PC-9 (cell line): ENCODE data around the gene LAMB1. TPM values are rescaled to one million over a fixed set of nuclear protein-coding genes. Genes with fewer than 3 reads are reported as not detected.

ENCODE experiments used
- BruUV-seq: library from RNA; stranded (reverse); fragments of 400-500 nt; replicated peaks from 2 replicates; lab custom pipeline; 2021; lab: Mats Ljungman, UMichigan
- CTCF ChIA-PET: fragments of 300-600 bp; sonication (Branson Sonifier 250); formaldehyde crosslinking; loops from one replicate; lab custom pipeline; 2022; ENCODE audit warnings: antibody characterized with exemption; lab: Charles Lee
- POLR2A ChIA-PET: fragments of 300-600 bp; sonication (Branson Sonifier 250); formaldehyde crosslinking; loops from one replicate; lab custom pipeline; 2022; ENCODE audit warnings: antibody characterized with exemption; ENCODE audit not compliant: unreplicated experiment; lab: Charles Lee
- DNase-seq, 2 experiments: peaks; one replicate each; pipeline versions ENCODE4 v3.0.0 to v3.0.0-alpha.2; 2015 to 2022; ENCODE audit warnings: mixed read lengths in 1 of 2
- H2AFZ ChIP-seq: fragments of 200-600 bp; sonication (generic); 2 replicates; pipeline ENCODE4 v1.8.1; 2017; ENCODE audit warnings: antibody characterized with exemption
- H3F3A ChIP-seq: fragments of 200-600 bp; sonication (generic); 2 replicates; pipeline ENCODE4 v1.8.1; 2017; ENCODE audit warnings: antibody characterized with exemption, mild to moderate bottlenecking, low read depth; ENCODE audit not compliant: insufficient read depth
- H3K27ac ChIP-seq: fragments of 200-600 bp; sonication (generic); 2 replicates; pipeline ENCODE4 v1.6.1; 2016; ENCODE audit warnings: mixed run types
- H3K27me3 ChIP-seq: fragments of 200-600 bp; sonication (generic); 2 replicates; pipeline ENCODE4 v1.6.1; 2016; ENCODE audit warnings: low read depth, mixed run types; ENCODE audit not compliant: insufficient read depth
- H3K36me3 ChIP-seq: fragments of 200-600 bp; sonication (generic); 2 replicates; pipeline ENCODE4 v1.6.1; 2016; ENCODE audit warnings: low read depth, mixed run types
- H3K4me1 ChIP-seq: fragments of 200-600 bp; sonication (generic); replicated peaks from 2 replicates; pipeline ENCODE4 v1.6.1; 2016; ENCODE audit warnings: mixed run types; ENCODE audit not compliant: insufficient read depth
- H3K4me2 ChIP-seq: fragments of 200-600 bp; sonication (generic); 2 replicates; pipeline ENCODE4 v1.6.1; 2017; ENCODE audit warnings: mixed run types
- H3K4me3 ChIP-seq: fragments of 200-600 bp; sonication (generic); 2 replicates; pipeline ENCODE4 v1.6.1; 2016; ENCODE audit warnings: mixed run types
- H3K79me2 ChIP-seq: fragments of 200-600 bp; sonication (generic); 2 replicates; pipeline ENCODE4 v1.6.1; 2017; ENCODE audit warnings: low read depth, mixed run types
- H3K9me2 ChIP-seq: fragments of 200-600 bp; sonication (generic); 2 replicates; pipeline ENCODE4 v1.8.1; 2017; ENCODE audit warnings: mild to moderate bottlenecking; ENCODE audit not compliant: insufficient read depth
- H3K9me3 ChIP-seq: fragments of 200-600 bp; sonication (generic); 2 replicates; pipeline ENCODE4 v1.8.1; 2016; ENCODE audit warnings: low read depth; ENCODE audit not compliant: insufficient read depth
- H4K20me1 ChIP-seq: fragments of 200-600 bp; sonication (generic); 2 replicates; pipeline ENCODE4 v1.8.1; 2017; ENCODE audit not compliant: insufficient read depth
- CTCF ChIP-seq: fragments of 200-600 bp; sonication (generic); conservative IDR thresholded peaks from 2 replicates; pipeline ENCODE4 v1.6.1; 2017; ENCODE audit warnings: mixed run types, antibody characterized with exemption, mild to moderate bottlenecking, moderate library complexity
- EZH2 ChIP-seq: fragments of 200-600 bp; sonication (generic); IDR thresholded peaks from 2 replicates; pipeline ENCODE4 v1.8.0; 2017; ENCODE audit warnings: antibody characterized with exemption, low read depth
- intact Hi-C: fragments of 100-400 bp; cut with micrococcal nuclease; formaldehyde crosslinking; loops from one replicate; pipeline ENCODE4 v1.10.0; 2022; ENCODE audit not compliant: unreplicated experiment
- total RNA-seq: library from RNA; stranded (reverse); gene quantifications from 2 replicates; pipeline ENCODE4 v1.2.3, GENCODE V29; 2021

Gene LAMB1
- total RNA-seq, 1 experiment from 2014 or later = 236 TPM

GRCh38 chr7:107915541-107915940 lies 87.4 kb downstream of the LAMB1 start:
- peaks cover 10% of the 10 kb centered on the region for H3K4me1 ChIP-seq
- no peak overlapping the region for H3K4me3 ChIP-seq
- peaks cover 10% of the 10 kb centered on the region; the same call in 1 of the 2 replicates for H3F3A ChIP-seq
- ChIA-PET CTCF (no interaction called here), POLR2A (no interaction called here)
- TF ChIP-seq CTCF (no peak), EZH2 (no peak)
- H3K79me2 ChIP-seq = peaks cover 9% of the 10 kb centered on the region; the same call in 1 of the 2 replicates
- no peak overlapping the region for H2AFZ ChIP-seq
- H4K20me1 ChIP-seq = 0 out of 2 replicates have a peak, but pooled peaks cover 3% of the 10 kb centered on the region
- H3K9me2 ChIP-seq = no peaks in the 10 kb centered on the region
- H3K36me3 ChIP-seq = peaks cover 66% of the 10 kb centered on the region
- BruUV-seq = no TSS peak
- intact Hi-C loops = no loop called here
- H3K4me2 ChIP-seq = no peak overlapping the region
- DNase-seq = no peak
- H3K27ac ChIP-seq = no peak overlapping the region
- H3K9me3 ChIP-seq = no peaks in the 10 kb centered on the region
- no peaks in the 10 kb centered on the region for H3K27me3 ChIP-seq

- Histone ChIP-seq H3K9me3 (no peaks in the 10 kb centered on the region), H3K4me3 (no peak overlapping the region), H2AFZ (no peak overlapping the region), H3K4me2 (no peak overlapping the region), H3K36me3 (peaks cover 60% of the 10 kb centered on the region), H3K27ac (peak overlapping the region; percentile 27; the same call in 1 of the 2 replicates), H4K20me1 (no peaks in the 10 kb centered on the region), H3K4me1 (peaks cover 10% of the 10 kb centered on the region), H3F3A (peaks cover 5% of the 10 kb centered on the region; the same call in 1 of the 2 replicates), H3K79me2 (peaks cover 9% of the 10 kb centered on the region; the same call in 1 of the 2 replicates), H3K27me3 (no peaks in the 10 kb centered on the region), H3K9me2 (no peaks in the 10 kb centered on the region)
- TF ChIP-seq EZH2 (no peak), CTCF (no peak)
- ChIA-PET CTCF (no interaction called here), POLR2A (no interaction called here)
- DNase-seq = no peak
- BruUV-seq = no TSS peak
- intact Hi-C loops = no loop called here
Measured at GRCh38 chr7:107914831-107915230, 88.1 kb downstream of the LAMB1 start.

GRCh38 chr7:107913851-107914250 lies 89.1 kb downstream of the LAMB1 start:
- Histone ChIP-seq H3K79me2 (peaks cover 9% of the 10 kb centered on the region; the same call in 1 of the 2 replicates), H4K20me1 (no peaks in the 10 kb centered on the region), H3K4me2 (no peak overlapping the region), H3K4me3 (no peak overlapping the region), H3K27ac (peak overlapping the region; percentile 48), H3K9me2 (no peaks in the 10 kb centered on the region), H3K36me3 (peaks cover 59% of the 10 kb centered on the region), H3K4me1 (peaks cover 10% of the 10 kb centered on the region), H3F3A (no peaks in the 10 kb centered on the region; the same call in 1 of the 2 replicates), H2AFZ (no peak overlapping the region), H3K9me3 (no peaks in the 10 kb centered on the region), H3K27me3 (no peaks in the 10 kb centered on the region)
- DNase-seq = no peak
- TF ChIP-seq EZH2 (no peak), CTCF (no peak)
- ChIA-PET POLR2A (no interaction called here), CTCF (no interaction called here)
- BruUV-seq = no TSS peak
- intact Hi-C loops = no loop called here
